Measurements from ENCODE around the gene CKLF.

Gene CKLF

DNA sequence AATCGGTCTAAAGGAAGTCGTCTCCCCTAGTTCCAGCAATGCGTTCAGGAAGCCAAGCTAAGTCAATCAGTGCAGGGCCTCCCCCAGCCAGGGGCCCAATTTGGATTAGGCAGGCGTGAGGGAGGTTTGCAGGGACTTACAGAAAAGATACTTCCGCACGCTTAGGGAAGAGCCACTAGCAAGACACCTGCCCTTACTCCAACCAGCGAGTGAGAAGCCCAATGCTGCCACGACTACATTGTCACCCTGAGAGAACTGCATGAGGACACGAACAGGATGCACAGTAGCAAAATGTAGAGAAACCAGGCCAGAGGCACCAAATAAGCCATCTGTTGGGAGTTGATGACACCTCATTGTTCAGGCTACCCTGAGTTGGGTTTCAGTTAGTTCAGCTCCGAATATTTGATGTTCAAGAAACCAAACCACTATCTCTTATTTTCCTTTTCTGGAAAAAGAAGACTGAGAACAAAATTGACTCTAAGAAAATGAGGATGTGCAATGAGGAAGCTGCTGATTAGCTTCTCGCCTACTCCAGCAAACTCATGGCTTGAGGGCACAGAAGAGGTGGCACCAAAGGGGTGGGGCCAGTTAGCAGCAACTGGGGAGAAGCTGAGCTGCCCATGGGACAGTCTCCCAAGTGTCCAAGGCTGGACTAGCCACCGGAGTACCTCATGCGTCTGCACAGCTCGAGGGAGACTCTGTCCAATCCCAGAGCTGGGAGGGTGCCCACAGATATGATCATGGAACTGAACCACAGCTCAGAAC is 31.8 kb upstream of the CKLF start:
- TF ChIP-seq, protein P1, sequence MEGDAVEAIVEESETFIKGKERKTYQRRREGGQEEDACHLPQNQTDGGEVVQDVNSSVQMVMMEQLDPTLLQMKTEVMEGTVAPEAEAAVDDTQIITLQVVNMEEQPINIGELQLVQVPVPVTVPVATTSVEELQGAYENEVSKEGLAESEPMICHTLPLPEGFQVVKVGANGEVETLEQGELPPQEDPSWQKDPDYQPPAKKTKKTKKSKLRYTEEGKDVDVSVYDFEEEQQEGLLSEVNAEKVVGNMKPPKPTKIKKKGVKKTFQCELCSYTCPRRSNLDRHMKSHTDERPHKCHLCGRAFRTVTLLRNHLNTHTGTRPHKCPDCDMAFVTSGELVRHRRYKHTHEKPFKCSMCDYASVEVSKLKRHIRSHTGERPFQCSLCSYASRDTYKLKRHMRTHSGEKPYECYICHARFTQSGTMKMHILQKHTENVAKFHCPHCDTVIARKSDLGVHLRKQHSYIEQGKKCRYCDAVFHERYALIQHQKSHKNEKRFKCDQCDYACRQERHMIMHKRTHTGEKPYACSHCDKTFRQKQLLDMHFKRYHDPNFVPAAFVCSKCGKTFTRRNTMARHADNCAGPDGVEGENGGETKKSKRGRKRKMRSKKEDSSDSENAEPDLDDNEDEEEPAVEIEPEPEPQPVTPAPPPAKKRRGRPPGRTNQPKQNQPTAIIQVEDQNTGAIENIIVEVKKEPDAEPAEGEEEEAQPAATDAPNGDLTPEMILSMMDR (IDR thresholded peaks at IDR 0.05; ENCODE audit: low read depth, low read length): no peak
- no peak for DNase-seq (ENCODE audit: low read depth, low spot score)
- H3K4me3 ChIP-seq (ENCODE audit: low read depth, low read length): no peak overlapping the region
- in situ Hi-C loops (cut with HindIII; ENCODE audit: low sequenced_read_pairs): no loop called here

DNA sequence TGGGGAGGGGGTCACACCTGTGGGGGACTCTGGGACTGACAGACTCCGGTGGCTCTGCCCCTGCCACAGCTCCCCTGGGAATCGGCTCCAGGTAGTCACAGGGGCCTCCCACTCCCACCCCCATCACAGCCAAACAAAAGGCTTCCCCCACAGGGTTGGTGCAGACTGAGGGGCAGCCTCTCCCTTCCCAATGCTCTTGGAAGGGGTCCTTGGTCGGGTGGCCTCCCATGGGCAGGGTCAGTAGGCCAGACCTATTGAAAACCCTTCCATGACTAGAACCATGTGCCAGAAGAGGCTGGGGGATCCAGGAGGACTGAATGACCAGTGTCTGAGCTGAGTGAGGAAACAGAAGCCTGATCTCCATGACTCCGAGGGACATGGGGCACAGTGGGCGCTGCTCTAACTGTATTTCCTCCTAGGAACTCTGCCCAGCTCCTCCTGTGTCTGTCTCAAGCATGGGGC is 31.1 kb upstream of the CKLF start:
- no peak overlapping the region for H3K4me3 ChIP-seq (ENCODE audit: low read depth, low read length)
- in situ Hi-C loops (cut with HindIII; ENCODE audit: low sequenced_read_pairs): no loop called here
- TF ChIP-seq, protein P1 (IDR thresholded peaks at IDR 0.05; ENCODE audit: low read depth, low read length): no peak
- no peak for DNase-seq (ENCODE audit: low read depth, low spot score)

DNA sequence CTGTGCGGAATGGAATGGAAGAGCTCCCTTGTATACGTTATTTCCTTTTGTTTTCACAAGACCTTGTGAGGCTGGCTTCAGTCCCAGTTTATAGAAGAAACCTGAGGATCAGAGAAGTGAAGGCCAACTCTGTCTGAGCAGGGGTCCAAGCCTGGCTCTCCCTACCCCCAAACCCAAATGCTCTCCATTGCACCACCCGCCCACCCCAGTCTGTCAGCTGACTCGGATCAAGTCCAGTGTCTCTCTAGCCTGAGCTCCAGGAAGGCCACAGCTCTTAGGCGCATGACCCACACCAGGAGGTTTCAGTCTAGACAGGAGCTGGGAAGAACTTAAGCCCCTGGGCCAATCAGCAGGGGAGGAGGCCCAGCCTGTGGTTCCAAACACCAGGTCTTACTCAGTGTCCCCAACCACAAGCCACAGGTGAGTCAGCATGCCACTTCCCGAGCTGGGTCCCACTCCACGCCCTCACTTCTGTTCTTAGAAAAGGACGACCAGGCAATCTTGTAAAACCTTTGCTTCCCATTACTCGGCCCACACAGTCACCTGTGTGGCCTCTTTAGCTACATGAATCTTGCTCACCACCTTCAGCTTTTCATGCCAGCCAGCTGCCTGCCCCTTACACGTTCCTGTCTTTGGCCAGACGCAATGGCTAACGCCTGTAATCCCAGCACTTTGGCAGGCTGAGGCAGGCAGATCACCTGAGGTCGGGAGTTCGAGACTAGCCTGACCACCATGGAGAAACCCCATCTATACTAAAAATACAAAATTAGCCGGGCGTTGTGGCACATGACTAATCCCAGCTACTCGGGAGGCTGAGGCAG is 30.2 kb upstream of the CKLF start:
- H3K4me3 ChIP-seq (ENCODE audit: low read depth, low read length): no peak overlapping the region
- in situ Hi-C loops (cut with HindIII; ENCODE audit: low sequenced_read_pairs): no loop called here
- peak; percentile 97 for DNase-seq (ENCODE audit: low read depth, low spot score)
- TF ChIP-seq, protein P1 (IDR thresholded peaks at IDR 0.05; ENCODE audit: low read depth, low read length): no peak

DNA sequence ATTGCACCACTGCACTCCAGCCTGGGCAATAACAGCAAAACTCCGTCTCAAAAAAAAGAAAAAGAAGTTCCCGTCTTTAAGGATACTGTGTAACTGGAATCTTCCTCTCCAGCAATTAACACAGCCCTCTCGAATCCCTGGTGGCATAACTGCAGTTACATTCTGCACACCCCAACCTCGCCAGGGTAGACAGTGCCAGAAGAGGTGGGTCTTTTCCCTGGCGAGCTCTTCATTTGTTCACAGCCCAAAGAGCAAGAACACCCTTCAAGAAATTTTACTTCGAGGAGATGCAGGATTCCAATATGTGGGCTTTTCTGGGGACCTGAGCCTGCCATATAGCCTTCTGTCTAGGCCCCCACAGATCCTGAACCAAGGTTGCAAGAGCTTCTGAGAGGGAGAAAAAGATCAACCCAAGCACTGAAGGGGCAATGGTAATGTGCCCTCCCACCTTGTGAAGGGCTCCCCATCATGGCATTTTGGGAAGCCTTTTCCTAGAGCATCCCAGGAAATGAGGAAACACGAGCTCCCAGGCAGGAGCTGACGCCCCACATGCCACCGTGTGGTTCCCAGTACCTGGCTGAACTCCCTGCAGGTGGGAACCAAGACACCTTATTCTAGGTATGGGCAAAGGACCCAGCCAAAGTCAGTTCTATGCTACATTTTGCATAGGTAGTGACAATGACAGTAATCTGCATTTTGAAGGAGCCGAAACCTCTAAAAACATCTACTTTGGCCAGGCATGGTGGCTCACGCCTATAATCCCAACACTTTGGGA is 29.4 kb upstream of the CKLF start:
- TF ChIP-seq, protein P1 (IDR thresholded peaks at IDR 0.05; ENCODE audit: low read depth, low read length): no peak
- no peak for DNase-seq (ENCODE audit: low read depth, low spot score)
- H3K4me3 ChIP-seq (ENCODE audit: low read depth, low read length): no peak overlapping the region
- in situ Hi-C loops (cut with HindIII; ENCODE audit: low sequenced_read_pairs): no loop called here

DNA sequence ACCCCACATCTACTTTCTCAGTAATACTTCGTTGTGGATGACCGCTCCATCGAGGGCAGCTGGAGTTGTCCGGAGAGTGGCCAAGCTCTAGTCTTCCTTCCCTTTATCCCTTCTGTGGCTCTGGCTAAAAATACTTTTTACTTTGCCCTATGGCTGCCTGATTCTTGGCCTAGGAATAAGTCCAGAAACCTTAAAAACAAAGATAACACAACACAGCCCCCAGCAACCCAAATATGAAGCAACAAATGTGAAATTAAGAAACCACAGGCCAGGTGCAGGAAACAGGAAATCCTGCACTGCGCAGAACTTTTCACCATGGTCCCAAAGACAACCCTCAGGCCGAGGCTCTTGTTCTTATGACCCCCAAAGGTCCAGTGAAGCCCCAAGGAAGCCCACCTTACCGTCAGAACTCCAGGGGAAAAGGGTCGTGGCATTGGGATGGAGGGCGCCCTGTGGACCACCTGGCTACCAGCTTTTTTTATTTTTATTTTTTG is 28.5 kb upstream of the CKLF start:
- no peak overlapping the region for H3K4me3 ChIP-seq (ENCODE audit: low read depth, low read length)
- in situ Hi-C loops (cut with HindIII; ENCODE audit: low sequenced_read_pairs): no loop called here
- DNase-seq (ENCODE audit: low read depth, low spot score): no peak
- TF ChIP-seq, protein P1 (IDR thresholded peaks at IDR 0.05; ENCODE audit: low read depth, low read length): no peak

DNA sequence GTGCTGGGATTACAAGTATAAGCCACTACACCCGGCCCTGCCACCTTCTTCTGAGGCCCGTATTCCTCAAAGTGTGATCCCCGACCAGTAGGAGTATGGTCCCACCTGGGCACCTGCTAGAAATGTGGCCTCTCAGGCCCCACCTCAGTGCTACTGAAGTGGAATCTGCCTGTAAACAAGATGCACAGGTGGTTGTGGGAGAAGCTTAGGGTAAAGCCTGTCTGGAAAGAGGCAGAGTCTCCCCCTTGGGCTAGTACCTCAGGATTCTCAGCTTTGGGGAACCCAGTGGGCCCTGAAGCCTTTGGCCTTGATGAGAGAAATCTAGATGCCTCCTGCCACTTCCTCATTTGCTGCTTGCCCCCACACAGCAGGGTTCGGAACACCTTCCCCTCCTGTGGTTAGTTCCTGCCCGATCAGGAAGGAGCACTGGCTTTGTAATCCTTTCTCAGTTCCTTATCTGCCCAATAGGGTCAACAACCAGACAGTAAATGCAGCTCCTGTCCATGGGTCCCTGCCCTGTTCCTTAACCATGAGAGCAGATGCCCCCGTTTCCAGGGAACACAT is 27.7 kb upstream of the CKLF start:
- DNase-seq (ENCODE audit: low read depth, low spot score): no peak
- in situ Hi-C loops (cut with HindIII; ENCODE audit: low sequenced_read_pairs): no loop called here
- TF ChIP-seq, protein P1 (IDR thresholded peaks at IDR 0.05; ENCODE audit: low read depth, low read length): no peak
- no peak overlapping the region for H3K4me3 ChIP-seq (ENCODE audit: low read depth, low read length)

Data from astrocyte of the spinal cord (primary cell).